ENCODE results near the gene GALNT14.

The GALNT14 gene

GRCh38 chr2:31086590-31086989 lies 51.6 kb downstream of the GALNT14 start:
- no peak for DNase-seq (ENCODE audit: low spot score)
- TF ChIP-seq CTCF (IDR thresholded peaks at IDR 0.05; ENCODE audit: extremely low read depth, missing control alignments): no peak

- no peak for DNase-seq (ENCODE audit: low spot score)
- no peak for TF ChIP-seq CTCF (IDR thresholded peaks at IDR 0.05; ENCODE audit: extremely low read depth, missing control alignments)
Observed at GRCh38 chr2:31083234-31083993, 54.8 kb downstream of the GALNT14 start.

- TF ChIP-seq CTCF (IDR thresholded peaks at IDR 0.05; ENCODE audit: extremely low read depth, missing control alignments): no peak
- no peak for DNase-seq (ENCODE audit: low spot score)
Observed at GRCh38 chr2:31082002-31082401, 56.2 kb downstream of the GALNT14 start.

- no peak for TF ChIP-seq CTCF (IDR thresholded peaks at IDR 0.05; ENCODE audit: extremely low read depth, missing control alignments)
- no peak for DNase-seq (ENCODE audit: low spot score)
Observed at GRCh38 chr2:31081492-31081891, 56.7 kb downstream of the GALNT14 start.

GRCh38 chr2:31080361-31080760 lies 57.9 kb downstream of the GALNT14 start:
- no peak for TF ChIP-seq CTCF (IDR thresholded peaks at IDR 0.05; ENCODE audit: extremely low read depth, missing control alignments)
- DNase-seq (ENCODE audit: low spot score): no peak

- DNase-seq (ENCODE audit: low spot score): no peak
- TF ChIP-seq CTCF (IDR thresholded peaks at IDR 0.05; ENCODE audit: extremely low read depth, missing control alignments): no peak
Observed at GRCh38 chr2:31079665-31080064, 58.6 kb downstream of the GALNT14 start.

GRCh38 chr2:31078579-31079105 lies 59.6 kb downstream of the GALNT14 start:
- no peak for DNase-seq (ENCODE audit: low spot score)
- TF ChIP-seq CTCF (IDR thresholded peaks at IDR 0.05; ENCODE audit: extremely low read depth, missing control alignments): no peak
